HG03280 (cell line): ENCODE results near the gene HSD17B12.

Experiments used
- ATAC-seq: cut with Tn5 transposase; IDR thresholded peaks from one replicate; pipeline ENCODE4 v1.9.1; 2021; ENCODE audit warnings: mild to moderate bottlenecking, moderate library complexity; ENCODE audit not compliant: unreplicated experiment

The HSD17B12 gene

GRCh38 chr11:43797337-43797736 is 116.8 kb downstream of the HSD17B12 start:
- no peak for ATAC-seq

- no peak for ATAC-seq
Measured at GRCh38 chr11:43797866-43798265, 117.3 kb downstream of the HSD17B12 start.

- ATAC-seq: no peak
Measured at GRCh38 chr11:43802509-43802908, 122.0 kb downstream of the HSD17B12 start.

GRCh38 chr11:43803766-43804165 is 123.2 kb downstream of the HSD17B12 start:
- no peak for ATAC-seq

GRCh38 chr11:43806976-43807375 is 126.4 kb downstream of the HSD17B12 start:
- no peak for ATAC-seq

- no peak for ATAC-seq
Measured at GRCh38 chr11:43810929-43811596, 130.5 kb downstream of the HSD17B12 start.

- ATAC-seq: no peak
Measured at GRCh38 chr11:43812471-43812870, 131.9 kb downstream of the HSD17B12 start.

GRCh38 chr11:43818220-43818619 is 137.7 kb downstream of the HSD17B12 start:
- ATAC-seq: no peak

- ATAC-seq: no peak
Measured at GRCh38 chr11:43819926-43820325, 139.4 kb downstream of the HSD17B12 start.

- ATAC-seq: no peak
Measured at GRCh38 chr11:43823316-43823715, 142.8 kb downstream of the HSD17B12 start.

GRCh38 chr11:43823851-43824250 is 143.3 kb downstream of the HSD17B12 start:
- ATAC-seq: no peak

- ATAC-seq: no peak
Measured at GRCh38 chr11:43825217-43825816, 144.8 kb downstream of the HSD17B12 start.

GRCh38 chr11:43830928-43831440 is 150.4 kb downstream of the HSD17B12 start:
- no peak for ATAC-seq

- ATAC-seq: no peak
Measured at GRCh38 chr11:43832536-43832935, 152.0 kb downstream of the HSD17B12 start.

GRCh38 chr11:43833657-43834073 is 153.1 kb downstream of the HSD17B12 start:
- no peak for ATAC-seq

- ATAC-seq: no peak
Measured at GRCh38 chr11:43834286-43834685, 153.7 kb downstream of the HSD17B12 start.

- ATAC-seq: no peak
Measured at GRCh38 chr11:43835104-43835503, 154.6 kb downstream of the HSD17B12 start.

GRCh38 chr11:43837879-43838278 is 157.3 kb downstream of the HSD17B12 start:
- ATAC-seq: no peak

- no peak for ATAC-seq
Measured at GRCh38 chr11:43842021-43842420, 161.5 kb downstream of the HSD17B12 start.

- ATAC-seq: no peak
Measured at GRCh38 chr11:43845816-43846215, 165.3 kb downstream of the HSD17B12 start.

GRCh38 chr11:43852057-43852636 is 171.6 kb downstream of the HSD17B12 start:
- peak; percentile 84 for ATAC-seq

GRCh38 chr11:43853781-43854180 is 173.2 kb downstream of the HSD17B12 start:
- no peak for ATAC-seq
